Epithelial cell of proximal tubule (primary cell): Measurements from ENCODE around the gene FXYD5. TPM values are rescaled to one million over a fixed set of nuclear protein-coding genes. Genes with fewer than 3 reads are reported as not detected.

Experiments used
- DNase-seq: peaks from one replicate; pipeline ENCODE4 v3.0.0-alpha.2; 2011; ENCODE audit warnings: low read depth
- H3K4me3 ChIP-seq: 2 replicates; pipeline ENCODE4 v1.5.1; 2011; ENCODE audit warnings: low read depth, mild to moderate bottlenecking, low read length
- total RNA-seq: library from RNA; depleted of rRNA; stranded (reverse); fragments of >200 nt; gene quantifications from 2 replicates; pipeline ENCODE4 v1.2.3, GENCODE V29; 2015
- TF ChIP-seq, protein P1 (sequence below): conservative IDR thresholded peaks from 2 replicates; pipeline ENCODE4 v1.5.1; 2012; ENCODE audit warnings: low read depth, mild to moderate bottlenecking, low read length

FXYD5 gene
- total RNA-seq, 1 donor from 2014 or later, result 107 TPM

GRCh38 chr19:35116072-35116801 lies 38.3 kb upstream of the FXYD5 start:
- H3K4me3 ChIP-seq, result no peak overlapping the region
- DNase-seq, result no peak
- TF ChIP-seq, protein P1, sequence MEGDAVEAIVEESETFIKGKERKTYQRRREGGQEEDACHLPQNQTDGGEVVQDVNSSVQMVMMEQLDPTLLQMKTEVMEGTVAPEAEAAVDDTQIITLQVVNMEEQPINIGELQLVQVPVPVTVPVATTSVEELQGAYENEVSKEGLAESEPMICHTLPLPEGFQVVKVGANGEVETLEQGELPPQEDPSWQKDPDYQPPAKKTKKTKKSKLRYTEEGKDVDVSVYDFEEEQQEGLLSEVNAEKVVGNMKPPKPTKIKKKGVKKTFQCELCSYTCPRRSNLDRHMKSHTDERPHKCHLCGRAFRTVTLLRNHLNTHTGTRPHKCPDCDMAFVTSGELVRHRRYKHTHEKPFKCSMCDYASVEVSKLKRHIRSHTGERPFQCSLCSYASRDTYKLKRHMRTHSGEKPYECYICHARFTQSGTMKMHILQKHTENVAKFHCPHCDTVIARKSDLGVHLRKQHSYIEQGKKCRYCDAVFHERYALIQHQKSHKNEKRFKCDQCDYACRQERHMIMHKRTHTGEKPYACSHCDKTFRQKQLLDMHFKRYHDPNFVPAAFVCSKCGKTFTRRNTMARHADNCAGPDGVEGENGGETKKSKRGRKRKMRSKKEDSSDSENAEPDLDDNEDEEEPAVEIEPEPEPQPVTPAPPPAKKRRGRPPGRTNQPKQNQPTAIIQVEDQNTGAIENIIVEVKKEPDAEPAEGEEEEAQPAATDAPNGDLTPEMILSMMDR, result no peak

DNA sequence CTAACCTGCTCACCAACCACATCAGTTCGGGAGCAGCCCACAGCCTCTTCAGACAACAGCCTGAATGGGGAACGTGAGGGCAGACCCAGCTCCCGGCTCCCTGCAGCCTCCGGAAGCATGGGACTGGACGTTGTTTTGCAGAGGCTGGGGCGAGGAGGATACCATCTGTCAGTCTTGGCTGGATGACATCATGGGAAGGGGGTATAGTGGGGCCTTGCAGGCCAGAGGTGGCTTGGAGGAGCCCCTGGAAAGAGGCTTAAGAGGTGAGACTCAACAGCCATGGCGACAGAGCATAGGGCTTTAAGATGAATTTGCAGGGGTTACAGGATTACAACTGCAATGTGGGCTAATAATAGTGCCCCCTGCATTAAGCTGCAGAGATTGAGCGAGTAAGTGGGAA lies 37.4 kb upstream of the FXYD5 start:
- no peak for DNase-seq
- H3K4me3 ChIP-seq, result no peak overlapping the region
- TF ChIP-seq, protein P1, result no peak

DNA sequence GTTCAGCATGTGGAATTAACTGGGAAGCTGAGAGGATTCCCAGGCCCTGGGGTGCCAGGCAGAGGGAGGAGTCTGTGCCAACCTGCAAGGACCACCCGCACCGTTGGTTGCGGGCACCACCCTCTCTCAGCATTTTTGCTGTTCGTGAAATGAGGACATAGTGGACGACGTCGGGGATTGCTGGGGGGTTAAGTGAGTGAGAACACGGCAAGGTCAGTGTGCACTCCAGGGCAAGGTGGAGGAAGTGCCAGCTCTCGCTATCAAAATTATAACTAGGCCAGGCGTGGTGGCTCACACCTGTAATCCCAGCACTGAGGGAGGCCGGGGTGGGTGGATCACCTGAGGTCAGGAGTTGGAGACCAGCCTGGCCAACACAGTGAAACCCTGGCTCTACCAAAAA lies 36.7 kb upstream of the FXYD5 start:
- H3K4me3 ChIP-seq, result no peak overlapping the region
- TF ChIP-seq, protein P1, result no peak
- DNase-seq, result no peak

GRCh38 chr19:35118268-35119020 lies 36.1 kb upstream of the FXYD5 start:
- no peak for DNase-seq
- no peak overlapping the region for H3K4me3 ChIP-seq
- TF ChIP-seq, protein P1, result no peak

GRCh38 chr19:35119091-35119490 lies 35.4 kb upstream of the FXYD5 start:
- TF ChIP-seq, protein P1, result no peak
- DNase-seq, result no peak
- H3K4me3 ChIP-seq, result no peak overlapping the region

GRCh38 chr19:35119578-35120155 lies 34.9 kb upstream of the FXYD5 start:
- no peak overlapping the region for H3K4me3 ChIP-seq
- DNase-seq, result no peak
- TF ChIP-seq, protein P1, result no peak
